ENCODE results near the gene CYGB. TPM values are rescaled to one million over a fixed set of nuclear protein-coding genes. Genes with fewer than 3 reads are reported as not detected.

Gene CYGB
- total and polyA plus RNA-seq, 2 of the 13 experiments (the other 11 are each of a cell fraction or from before 2014, with no cell fraction given) = 18.9 to 27.1 TPM

- TF ChIP-seq NFAT5 (CRISPR knock-in tag; IDR thresholded peaks at IDR 0.05) (peak; percentile 67; the same call in 1 of the 2 replicates), ZNF260 (CRISPR knock-in tag; IDR thresholded peaks at IDR 0.05; ENCODE audit: borderline replicate concordance, low read depth) (no peak), ZFP36L1 (CRISPR knock-in tag; IDR thresholded peaks at IDR 0.05) (no peak), SPEN (CRISPR knock-in tag; IDR thresholded peaks at IDR 0.05; ENCODE audit: low read depth) (peak; percentile 81), ZNF280D (CRISPR knock-in tag; IDR thresholded peaks at IDR 0.05) (no peak), ELF3 (CRISPR knock-in tag; IDR thresholded peaks at IDR 0.05) (peak; percentile 29; the same call in 1 of the 2 replicates), ZNF484 (CRISPR knock-in tag; IDR thresholded peaks at IDR 0.05; ENCODE audit: borderline replicate concordance, low read depth) (0 out of 2 replicates have a peak, but pooled peaks have one; percentile 13), HHEX (CRISPR knock-in tag; IDR thresholded peaks at IDR 0.05) (no peak), ISL2 (CRISPR knock-in tag; IDR thresholded peaks at IDR 0.05) (peak; percentile 24; the same call in 1 of the 2 replicates), ZNF646 (CRISPR knock-in tag; IDR thresholded peaks at IDR 0.05) (peak; percentile 97)
These were observed 39.3 kb downstream of the CYGB start (continued) for GRCh38 chr17:76497979-76498875.
